ENCODE results near the gene TTLL4. TPM values are rescaled to one million over a fixed set of nuclear protein-coding genes. Genes with fewer than 3 reads are reported as not detected.

Gene TTLL4
- total RNA-seq, 1 donor from 2014 or later = 20.7 TPM

- no peak for DNase-seq (ENCODE audit: low spot score)
- Mint-ChIP-seq H3K9me3 (ENCODE audit: low read depth) (no peaks in the 10 kb centered on the region), H3K27me3 (ENCODE audit: low read depth) (no peaks in the 10 kb centered on the region), H3K4me1 (ENCODE audit: low read depth) (peaks cover 10% of the 10 kb centered on the region), H3K36me3 (ENCODE audit: low read depth) (peaks cover 4% of the 10 kb centered on the region), H3K27ac (ENCODE audit: unreplicated experiment) (no peak overlapping the region), H3K4me3 (ENCODE audit: unreplicated experiment) (no peak overlapping the region)
- TF ChIP-seq CTCF (IDR thresholded peaks at IDR 0.05) = no peak
Observed at GRCh38 chr2:218713922-218714321, 3.3 kb downstream of the TTLL4 start.

- no peak for DNase-seq (ENCODE audit: low spot score)
- peaks cover 7% of the 10 kb centered on the region for H3K36me3 Mint-ChIP-seq (ENCODE audit: low read depth)
- H3K4me1 Mint-ChIP-seq (ENCODE audit: low read depth) = peaks cover 10% of the 10 kb centered on the region
- no peak overlapping the region for H3K4me3 Mint-ChIP-seq (ENCODE audit: unreplicated experiment)
- H3K27me3 Mint-ChIP-seq (ENCODE audit: low read depth) = no peaks in the 10 kb centered on the region
- no peaks in the 10 kb centered on the region for H3K9me3 Mint-ChIP-seq (ENCODE audit: low read depth)
- no peak for TF ChIP-seq CTCF (IDR thresholded peaks at IDR 0.05)
- no peak overlapping the region for H3K27ac Mint-ChIP-seq (ENCODE audit: unreplicated experiment)
Observed at GRCh38 chr2:218716070-218716469, 5.4 kb downstream of the TTLL4 start.

- no peak overlapping the region for H3K27ac Mint-ChIP-seq (ENCODE audit: unreplicated experiment)
- peaks cover 7% of the 10 kb centered on the region for H3K36me3 Mint-ChIP-seq (ENCODE audit: low read depth)
- no peak overlapping the region for H3K4me3 Mint-ChIP-seq (ENCODE audit: unreplicated experiment)
- no peaks in the 10 kb centered on the region for H3K4me1 Mint-ChIP-seq (ENCODE audit: low read depth)
- no peaks in the 10 kb centered on the region for H3K27me3 Mint-ChIP-seq (ENCODE audit: low read depth)
- H3K9me3 Mint-ChIP-seq (ENCODE audit: low read depth) = no peaks in the 10 kb centered on the region
- DNase-seq (ENCODE audit: low spot score) = no peak
- TF ChIP-seq CTCF (IDR thresholded peaks at IDR 0.05) = no peak
Observed at GRCh38 chr2:218717262-218717661, 6.6 kb downstream of the TTLL4 start.

DNA sequence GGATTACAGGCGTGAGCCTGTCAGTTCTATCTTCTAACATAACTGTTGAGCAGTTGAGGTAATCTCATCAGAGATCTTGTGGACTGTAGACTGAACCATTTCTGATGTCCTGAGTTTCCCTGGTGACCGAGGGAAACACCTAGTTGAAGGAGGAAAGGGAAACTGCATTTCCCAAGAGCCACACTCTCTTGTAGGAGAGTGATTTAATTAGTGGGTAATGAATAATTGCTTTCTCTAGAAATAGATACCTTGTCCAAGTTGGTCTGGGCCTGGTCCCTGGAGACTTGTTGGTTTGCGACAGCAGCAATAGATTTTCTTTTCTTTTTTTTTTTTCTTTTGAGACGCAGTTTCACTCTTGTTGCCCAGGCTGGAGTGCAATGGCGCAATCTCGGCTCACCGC, 7.4 kb downstream of the TTLL4 start:
- Mint-ChIP-seq H3K4me3 (ENCODE audit: unreplicated experiment) (no peak overlapping the region), H3K27me3 (ENCODE audit: low read depth) (no peaks in the 10 kb centered on the region), H3K9me3 (ENCODE audit: low read depth) (no peaks in the 10 kb centered on the region), H3K4me1 (ENCODE audit: low read depth) (no peaks in the 10 kb centered on the region), H3K27ac (ENCODE audit: unreplicated experiment) (no peak overlapping the region), H3K36me3 (ENCODE audit: low read depth) (peaks cover 7% of the 10 kb centered on the region)
- no peak for DNase-seq (ENCODE audit: low spot score)
- no peak for TF ChIP-seq CTCF (IDR thresholded peaks at IDR 0.05)

GRCh38 chr2:218719457-218719856, 8.8 kb downstream of the TTLL4 start:
- Mint-ChIP-seq H3K4me1 (ENCODE audit: low read depth) (no peaks in the 10 kb centered on the region), H3K27ac (ENCODE audit: unreplicated experiment) (no peak overlapping the region), H3K36me3 (ENCODE audit: low read depth) (peaks cover 7% of the 10 kb centered on the region), H3K9me3 (ENCODE audit: low read depth) (no peaks in the 10 kb centered on the region), H3K27me3 (ENCODE audit: low read depth) (no peaks in the 10 kb centered on the region), H3K4me3 (ENCODE audit: unreplicated experiment) (no peak overlapping the region)
- DNase-seq (ENCODE audit: low spot score) = no peak
- TF ChIP-seq CTCF (IDR thresholded peaks at IDR 0.05) = no peak
